ENCODE data around the gene C10orf62. TPM values are rescaled to one million over a fixed set of nuclear protein-coding genes. Genes with fewer than 3 reads are reported as not detected.

The C10orf62 gene
- total and polyA plus RNA-seq, 2 of the 13 experiments (the other 11 are each of a cell fraction or from before 2014, with no cell fraction given): 0.61 to 1.6 TPM

DNA sequence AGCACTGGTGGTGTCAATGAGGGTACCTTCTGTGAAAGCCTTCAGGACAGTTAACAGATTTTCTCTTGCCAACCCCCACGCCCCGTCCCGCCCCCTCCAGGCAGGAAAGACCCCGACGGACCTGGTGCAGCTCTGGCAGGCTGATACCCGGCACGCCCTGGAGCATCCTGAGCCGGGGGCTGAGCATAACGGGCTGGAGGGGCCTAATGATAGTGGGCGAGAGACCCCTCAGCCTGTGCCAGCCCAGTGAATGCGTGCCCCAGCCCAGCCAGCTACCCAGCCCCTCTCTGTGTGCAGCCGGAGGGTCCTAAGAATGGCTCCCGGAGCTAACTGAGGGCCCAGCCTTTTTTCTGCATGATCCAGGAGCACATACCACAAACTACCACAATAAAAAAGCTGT, 6.0 kb upstream of the C10orf62 start:
- H3K9ac ChIP-seq (ENCODE audit: insufficient read depth, low read depth, low read length): no peak overlapping the region
- BruUV-seq (replicated peaks): no TSS peak
- H3K4me2 ChIP-seq (ENCODE audit: low read depth, low read length): peak overlapping the region; percentile 91
- H3K9me3 ChIP-seq (ENCODE audit: low read length): no peaks in the 10 kb centered on the region
- in situ Hi-C loops (cut with HindIII; ENCODE audit: extremely low pct_ligation_motif_present, low pct_unique_long_range_greater_than_20kb) (no loop called here), intact Hi-C loops (cut with micrococcal nuclease; ENCODE audit: unreplicated experiment) (no loop called here)
- 95% methylated on average over 5 of the region's 13 CpGs for WGBS (ENCODE audit: low lambda C conversion rate)
- POLR2A ChIA-PET: interaction anchor here (0.9 to 2.9 kb wide), 10 partner anchors 8 to 255 kb away, joined by 3 to 23 read pairs (median 4); partner anchors contain the start of genes ANKRD2, AVPI1 and PI4K2A
- FAIRE-seq (no peak), ATAC-seq (no peak), DNase-seq (ENCODE audit: low spot score) (no peak)
- H4K20me1 ChIP-seq (ENCODE audit: insufficient read depth, low read length): no peaks in the 10 kb centered on the region
- H2AFZ ChIP-seq (ENCODE audit: low read length): no peak overlapping the region
- H3K4me3 ChIP-seq (replicated peaks in 1 of 3; ENCODE audit: insufficient read depth in 1 of 3, low read depth in 2 of 3, low read length in 3 of 3): no peak overlapping the region
- CTCF ChIA-PET (ENCODE audit: low intra/inter-chr PET ratio, low total read pairs): no interaction called here
- H3K4me1 ChIP-seq (ENCODE audit: insufficient read depth, low read length): peaks cover 52% of the 10 kb centered on the region
- H3K36me3 ChIP-seq (replicated peaks in 1 of 2; ENCODE audit: control insufficient read depth in 1 of 2, insufficient read depth in 2 of 2, low read length in 2 of 2): no peaks in the 10 kb centered on the region
- H3K27me3 ChIP-seq (ENCODE audit: control insufficient read depth in 1 of 2, insufficient read depth in 2 of 2, low read length in 2 of 2): peaks cover 0 to 12% of the 10 kb centered on the region in 2 experiments; a peak in 1 of 5 replicates
- peak overlapping the region; percentile 69 for H3K27ac ChIP-seq (ENCODE audit: extremely low read length, insufficient read depth, low read length)
- TF ChIP-seq, protein P1, sequence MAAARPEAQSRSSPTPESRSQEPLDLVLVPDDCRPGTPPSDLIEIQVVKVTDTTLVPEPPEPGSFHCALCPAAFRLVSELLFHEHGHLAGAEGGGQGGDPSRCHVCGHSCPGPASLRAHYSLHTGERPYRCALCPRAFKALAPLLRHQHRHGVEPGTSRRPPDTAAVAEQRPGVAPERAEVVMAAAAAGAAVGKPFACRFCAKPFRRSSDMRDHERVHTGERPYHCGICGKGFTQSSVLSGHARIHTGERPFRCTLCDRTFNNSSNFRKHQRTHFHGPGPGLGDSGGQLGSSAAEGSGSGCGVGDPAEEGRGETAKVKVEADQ (CRISPR knock-in tag; IDR thresholded peaks at IDR 0.05; ENCODE audit: borderline replicate concordance): 0 out of 2 replicates have a peak, but pooled peaks have one; percentile 8
- TF ChIP-seq ZBTB40 (IDR thresholded peaks at IDR 0.05) (no peak), ZBTB40 (CRISPR knock-in tag; IDR thresholded peaks at IDR 0.05) (no peak), SNAPC2 (CRISPR knock-in tag; IDR thresholded peaks at IDR 0.05) (no peak), DR1 (CRISPR knock-in tag; IDR thresholded peaks at IDR 0.05) (no peak), MEIS1 (CRISPR knock-in tag; IDR thresholded peaks at IDR 0.05; ENCODE audit: borderline replicate concordance) (0 out of 2 replicates have a peak, but pooled peaks have one; percentile 6), MEIS2 (CRISPR knock-in tag; IDR thresholded peaks at IDR 0.05) (0 out of 2 replicates have a peak, but pooled peaks have one; percentile 10), MED8 (CRISPR knock-in tag; IDR thresholded peaks at IDR 0.05; ENCODE audit: insufficient replicate concordance) (no peak), BRD4 (CRISPR knock-in tag; IDR thresholded peaks at IDR 0.05) (peak; percentile 33; the same call in 1 of the 2 replicates), ZNF777 (CRISPR knock-in tag; IDR thresholded peaks at IDR 0.05) (no peak)
- peaks cover 3% of the 10 kb centered on the region for H3K79me2 ChIP-seq (ENCODE audit: insufficient read depth, low read length)
